Type B pancreatic cell (in vitro differentiated cells): ENCODE measurements around the gene CA5A. TPM values are rescaled to one million over a fixed set of nuclear protein-coding genes. Genes with fewer than 3 reads are reported as not detected.
A peak's percentile ranks its signal among the peaks of the same experiment; 100 is the strongest.
"Not testable (repeated sequence)": the region's sequence is repeated elsewhere in the genome, so short reads cannot be mapped to it uniquely, and the experiment has no call there.

Source experiments
- DNase-seq: peaks from one replicate; pipeline ENCODE4 v3.0.0; 2021; ENCODE audit warnings: mixed read lengths; ENCODE audit not compliant: unreplicated experiment; ENCODE audit errors: extremely low spot score
- H3K27ac Mint-ChIP-seq: 2 replicates; pipeline ENCODE4 v1.8.0; 2021; ENCODE audit warnings: mild to moderate bottlenecking, mixed read lengths
- H3K27me3 Mint-ChIP-seq: 2 replicates; pipeline ENCODE4 v1.8.0; 2021; ENCODE audit warnings: mixed read lengths
- H3K36me3 Mint-ChIP-seq: 2 replicates; pipeline ENCODE4 v1.8.0; 2021; ENCODE audit warnings: mixed read lengths
- H3K4me1 Mint-ChIP-seq: one replicate; pipeline ENCODE4 v1.8.0; 2021; ENCODE audit warnings: mixed read lengths; ENCODE audit not compliant: unreplicated experiment
- H3K4me3 Mint-ChIP-seq: 2 replicates; pipeline ENCODE4 v1.8.0; 2021; ENCODE audit warnings: mild to moderate bottlenecking, mixed read lengths
- H3K9me3 Mint-ChIP-seq: 2 replicates; pipeline ENCODE4 v1.8.0; 2021; ENCODE audit warnings: mixed read lengths
- CTCF ChIP-seq: fragments of 200-600 bp; sonication (generic); conservative IDR thresholded peaks from 2 replicates; pipeline ENCODE4 v1.5.0; 2021; ENCODE audit warnings: antibody characterized with exemption, mild to moderate bottlenecking
- long read RNA-seq: library from polyadenylated mRNA; unstranded; transcript quantifications from one replicate; pipeline ENCODE4 v2.0.0, GENCODE V29; 2020
- total RNA-seq: library from RNA; stranded (reverse); gene quantifications from 2 replicates; pipeline ENCODE4 v1.2.1, GENCODE V29; 2021; ENCODE audit warnings: low replicate concordance

CA5A gene
- total RNA-seq, result 0.70 TPM in 1 of 2 replicates, not detected in the other
- long read RNA-seq, partial matches to known transcripts, result 0 of 2 reads
- long read RNA-seq, other reads (novel, unspliced or antisense), result 2 of 2 reads

DNA sequence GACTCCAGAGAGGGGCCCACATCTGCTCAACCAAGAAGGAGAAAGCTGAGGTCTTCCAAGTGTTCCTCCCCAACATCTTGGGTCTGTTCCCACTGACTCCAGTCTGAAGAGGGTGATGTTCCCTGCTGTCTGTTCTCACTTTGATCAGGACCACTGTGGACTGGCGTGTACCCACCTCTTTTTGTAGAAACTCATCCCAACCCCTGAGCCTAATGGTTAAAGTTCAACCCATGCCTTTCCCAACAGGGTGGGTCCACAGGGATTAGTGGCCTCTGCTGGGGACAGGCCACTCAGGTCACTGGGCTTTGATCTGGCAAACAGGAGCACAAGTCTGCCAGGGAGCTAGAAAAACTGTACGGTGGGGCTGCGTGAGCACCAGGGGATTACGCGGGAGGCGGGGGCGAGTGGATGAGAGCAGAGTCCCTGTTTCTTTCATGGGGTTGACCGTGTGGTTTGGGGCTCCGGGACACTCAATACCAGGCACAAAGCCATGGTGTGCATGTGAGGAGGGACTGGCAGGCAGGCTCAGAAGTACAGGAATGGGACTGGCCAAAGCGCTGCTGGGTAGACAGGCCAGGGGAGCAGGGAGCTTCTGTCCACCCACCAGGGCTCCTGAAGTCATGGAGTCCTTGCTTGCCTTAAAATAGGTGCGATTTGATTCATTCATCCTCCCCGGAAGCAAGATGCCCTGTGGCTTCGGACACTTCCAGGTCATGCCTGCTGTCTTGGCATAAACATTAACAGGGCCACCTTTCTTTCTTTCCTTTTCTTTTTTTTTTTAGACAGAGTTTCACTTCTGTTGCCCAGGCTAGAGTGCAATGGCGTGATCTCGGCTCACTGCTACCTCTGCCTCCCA, at the start of gene CA5A:
TSS of gene CA5A (minus strand) at position 155 of the 856 bp plus-strand sequence. CDS start at position 76, 79 bp downstream.
- Mint-ChIP-seq H3K4me3 (no peak within 1 kb of the TSS), H3K27ac (no peak within 1 kb of the TSS), H3K4me1 (no peaks in the 10 kb centered on the region), H3K27me3 (no peaks in the 10 kb centered on the region), H3K36me3 (no peaks in the 10 kb centered on the region), H3K9me3 (no peaks in the 10 kb centered on the region)
- TF ChIP-seq CTCF, result no peak
- DNase-seq, result no peak

DNA sequence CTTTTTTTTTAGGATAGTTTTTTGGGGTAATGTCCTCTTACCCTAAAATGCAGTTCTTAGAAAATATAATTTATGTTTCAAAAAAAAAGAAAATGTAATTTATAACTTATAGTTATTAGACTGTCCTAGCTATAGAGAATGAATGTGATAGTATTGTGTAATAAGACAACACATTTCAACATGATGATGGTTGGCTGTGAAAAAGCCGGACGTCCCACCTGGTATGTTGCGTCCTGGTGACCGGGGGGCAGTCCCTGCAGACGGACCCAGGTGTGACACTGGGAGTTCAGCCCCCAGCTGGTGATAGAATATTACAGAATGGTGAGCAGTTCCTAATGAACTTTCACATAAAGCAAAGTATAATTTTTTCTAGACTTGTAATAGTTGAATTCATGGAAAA, 49.2 kb upstream of the CA5A start:
- H3K4me3 Mint-ChIP-seq, H3K4me1 Mint-ChIP-seq, H3K9me3 Mint-ChIP-seq, DNase-seq, H3K27me3 Mint-ChIP-seq, H3K27ac Mint-ChIP-seq: not testable (repeated sequence)
- H3K36me3 Mint-ChIP-seq, result peaks cover 21% of the 10 kb centered on the region

DNA sequence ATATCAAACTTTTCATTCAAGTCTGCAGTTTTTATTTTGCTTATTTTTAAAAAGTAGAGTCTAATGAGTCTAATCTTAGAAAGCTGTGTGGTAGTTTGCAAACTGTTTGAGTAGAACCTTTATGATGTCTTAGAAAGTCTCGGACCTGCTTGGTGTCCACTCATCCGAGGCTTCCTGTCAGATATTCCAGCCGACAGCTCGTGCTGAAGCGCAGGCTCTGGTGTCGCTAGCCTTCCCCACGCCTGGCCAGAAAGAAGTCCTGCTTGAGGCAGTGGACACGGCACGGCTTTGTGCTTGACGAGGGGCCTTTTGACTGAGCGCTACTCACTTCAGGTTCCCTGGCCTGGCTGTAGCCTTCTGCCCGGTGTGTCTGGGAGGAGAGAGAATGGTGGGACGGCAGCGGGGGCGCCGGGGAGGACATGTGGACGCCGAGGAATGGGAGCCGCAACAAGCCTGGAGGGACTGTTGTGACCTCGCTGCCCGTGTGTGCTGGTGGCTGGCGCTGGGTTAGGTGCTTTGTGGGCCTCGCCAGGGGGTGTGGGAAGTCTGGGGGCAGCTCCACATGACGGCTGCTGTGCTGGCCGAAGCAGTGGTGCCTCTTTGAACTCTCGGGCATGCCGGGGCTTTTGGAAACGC, 48.4 kb upstream of the CA5A start:
- H3K9me3 Mint-ChIP-seq, result no peaks in the 10 kb centered on the region
- no peak for DNase-seq
- no peak for TF ChIP-seq CTCF
- no peak overlapping the region for H3K4me3 Mint-ChIP-seq
- peaks cover 9% of the 10 kb centered on the region for H3K4me1 Mint-ChIP-seq
- peak overlapping the region; percentile 14 for H3K27ac Mint-ChIP-seq
- H3K27me3 Mint-ChIP-seq, result no peaks in the 10 kb centered on the region
- H3K36me3 Mint-ChIP-seq, result peaks cover 17% of the 10 kb centered on the region

- H3K9me3 Mint-ChIP-seq, H3K27me3 Mint-ChIP-seq, H3K4me1 Mint-ChIP-seq, H3K4me3 Mint-ChIP-seq, DNase-seq: not testable (repeated sequence)
- Mint-ChIP-seq H3K36me3 (peaks cover 15% of the 10 kb centered on the region), H3K27ac (peak overlapping the region; percentile 14)
Observed at GRCh38 chr16:87984180-87984579, 47.9 kb upstream of the CA5A start.

- not testable (repeated sequence) for H3K9me3 Mint-ChIP-seq, H3K4me1 Mint-ChIP-seq, H3K4me3 Mint-ChIP-seq, H3K27me3 Mint-ChIP-seq, DNase-seq, H3K27ac Mint-ChIP-seq
- H3K36me3 Mint-ChIP-seq, result peaks cover 13% of the 10 kb centered on the region
Observed at GRCh38 chr16:87983737-87984097, 47.4 kb upstream of the CA5A start.

GRCh38 chr16:87983072-87983736, 46.9 kb upstream of the CA5A start:
- H3K27ac Mint-ChIP-seq, DNase-seq, H3K4me1 Mint-ChIP-seq, H3K27me3 Mint-ChIP-seq, H3K4me3 Mint-ChIP-seq, H3K9me3 Mint-ChIP-seq: not testable (repeated sequence)
- H3K36me3 Mint-ChIP-seq, result peaks cover 13% of the 10 kb centered on the region
- peak; percentile 59 for TF ChIP-seq CTCF
